MM.1S (cell line): ENCODE results near the gene DDX1.

Source experiments
- EZH2 ChIP-seq: fragments of 300-600 bp; sonication (generic); optimal IDR thresholded peaks from 2 replicates; pipeline ENCODE3; 2017; ENCODE audit warnings: low read depth, mild to moderate bottlenecking, antibody characterized with exemption, low read length, mixed read lengths
- TF ChIP-seq, protein P1 (sequence below): fragments of 300-600 bp; sonication (generic); IDR thresholded peaks from 2 replicates; pipeline ENCODE4 v1.5.1; 2016; ENCODE audit warnings: antibody characterized with exemption, low read length, mixed read lengths

DNA sequence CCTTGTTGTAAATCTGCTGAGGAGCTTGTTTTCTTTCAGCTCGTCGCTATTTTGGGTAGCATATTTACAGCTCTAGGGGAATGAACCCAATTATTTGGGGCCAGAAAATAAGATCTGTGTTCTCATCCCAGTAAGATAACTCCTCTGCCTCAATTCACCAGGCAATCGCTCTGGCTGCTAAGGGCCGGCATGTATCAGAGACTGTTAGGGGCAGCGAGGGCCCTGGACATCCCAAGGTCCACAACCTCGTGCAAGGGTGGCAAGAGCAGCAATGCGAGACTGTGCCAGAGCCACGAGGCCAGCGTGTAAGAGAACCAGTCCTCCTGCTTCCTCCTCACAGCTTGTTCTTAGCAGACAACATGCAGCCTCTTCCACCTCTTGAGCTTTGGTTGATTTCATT is 66.1 kb downstream of the DDX1 start:
- TF ChIP-seq, protein P1, sequence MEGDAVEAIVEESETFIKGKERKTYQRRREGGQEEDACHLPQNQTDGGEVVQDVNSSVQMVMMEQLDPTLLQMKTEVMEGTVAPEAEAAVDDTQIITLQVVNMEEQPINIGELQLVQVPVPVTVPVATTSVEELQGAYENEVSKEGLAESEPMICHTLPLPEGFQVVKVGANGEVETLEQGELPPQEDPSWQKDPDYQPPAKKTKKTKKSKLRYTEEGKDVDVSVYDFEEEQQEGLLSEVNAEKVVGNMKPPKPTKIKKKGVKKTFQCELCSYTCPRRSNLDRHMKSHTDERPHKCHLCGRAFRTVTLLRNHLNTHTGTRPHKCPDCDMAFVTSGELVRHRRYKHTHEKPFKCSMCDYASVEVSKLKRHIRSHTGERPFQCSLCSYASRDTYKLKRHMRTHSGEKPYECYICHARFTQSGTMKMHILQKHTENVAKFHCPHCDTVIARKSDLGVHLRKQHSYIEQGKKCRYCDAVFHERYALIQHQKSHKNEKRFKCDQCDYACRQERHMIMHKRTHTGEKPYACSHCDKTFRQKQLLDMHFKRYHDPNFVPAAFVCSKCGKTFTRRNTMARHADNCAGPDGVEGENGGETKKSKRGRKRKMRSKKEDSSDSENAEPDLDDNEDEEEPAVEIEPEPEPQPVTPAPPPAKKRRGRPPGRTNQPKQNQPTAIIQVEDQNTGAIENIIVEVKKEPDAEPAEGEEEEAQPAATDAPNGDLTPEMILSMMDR = no peak
- no peak for TF ChIP-seq EZH2
